ENCODE results near the gene SDCCAG8.

SDCCAG8 gene

GRCh38 chr1:243523766-243524165 is 267.9 kb downstream of the SDCCAG8 start:
- DNase-seq = no peak

DNA sequence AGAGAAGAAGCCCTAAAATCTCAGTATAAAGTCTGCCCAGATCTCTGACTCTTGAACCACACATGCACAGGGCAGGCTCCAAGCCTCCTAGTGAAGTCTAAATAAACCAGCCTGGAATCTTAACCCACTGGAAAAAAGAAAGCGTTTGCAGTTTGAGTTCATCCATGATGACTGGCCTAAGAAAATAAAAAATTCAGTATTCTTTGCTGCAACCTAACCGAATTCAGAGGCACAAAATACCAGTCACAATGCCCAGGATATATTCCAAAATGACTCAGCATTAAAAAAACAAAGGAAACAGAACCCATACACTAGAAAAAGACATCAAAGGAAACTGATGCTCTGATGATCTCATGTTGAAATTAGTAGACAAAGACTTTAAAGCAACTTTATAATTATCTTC is 269.2 kb downstream of the SDCCAG8 start:
- no peak for DNase-seq

DNA sequence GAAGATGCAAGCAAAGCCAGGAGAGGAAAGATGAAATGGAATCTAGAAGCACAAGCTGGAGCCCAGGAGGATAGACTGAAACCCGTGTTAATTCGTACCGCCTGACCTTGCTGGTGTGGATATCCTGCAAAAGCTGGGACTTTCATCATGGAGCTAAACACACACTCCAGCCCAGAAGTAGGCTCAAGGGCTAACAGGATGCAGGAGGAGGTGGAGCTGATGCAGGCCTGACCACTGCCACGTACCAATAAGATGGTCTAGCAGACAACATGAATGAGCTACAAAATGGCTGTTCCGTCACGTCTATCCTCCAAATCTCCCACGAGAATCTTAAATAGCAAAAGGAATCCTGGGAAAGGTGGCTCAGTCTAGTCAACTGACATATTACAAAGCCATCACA is 270.3 kb downstream of the SDCCAG8 start:
- DNase-seq = no peak

- DNase-seq = no peak
Observed at GRCh38 chr1:243528459-243529121, 272.7 kb downstream of the SDCCAG8 start.

- DNase-seq = no peak
Observed at GRCh38 chr1:243529512-243529911, 273.7 kb downstream of the SDCCAG8 start.

GRCh38 chr1:243535014-243535413 is 279.2 kb downstream of the SDCCAG8 start:
- DNase-seq = no peak

DNA sequence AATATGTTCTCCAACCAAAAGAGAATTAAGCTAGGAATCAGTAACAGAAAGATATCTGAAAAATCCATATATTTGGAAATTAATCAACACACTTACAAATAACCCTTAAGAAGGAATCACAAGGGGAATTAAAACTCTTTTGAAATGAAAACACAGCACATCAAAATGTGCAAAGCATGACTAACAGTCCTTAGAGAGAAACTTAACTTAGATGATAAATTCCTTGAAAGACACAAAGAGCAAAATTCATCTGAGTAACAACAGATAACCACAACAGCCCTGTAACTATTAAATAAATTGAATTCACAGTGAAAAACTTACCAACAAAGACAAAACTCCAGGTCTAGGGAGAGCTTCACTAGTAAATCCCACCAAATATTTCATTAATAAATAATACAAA is 283.8 kb downstream of the SDCCAG8 start:
- no peak for DNase-seq

GRCh38 chr1:243542739-243543415 is 287.0 kb downstream of the SDCCAG8 start:
- DNase-seq = no peak

GRCh38 chr1:243543501-243543900 is 287.7 kb downstream of the SDCCAG8 start:
- DNase-seq = no peak

- DNase-seq = no peak
Observed at GRCh38 chr1:243546457-243546856, 290.6 kb downstream of the SDCCAG8 start.

DNA sequence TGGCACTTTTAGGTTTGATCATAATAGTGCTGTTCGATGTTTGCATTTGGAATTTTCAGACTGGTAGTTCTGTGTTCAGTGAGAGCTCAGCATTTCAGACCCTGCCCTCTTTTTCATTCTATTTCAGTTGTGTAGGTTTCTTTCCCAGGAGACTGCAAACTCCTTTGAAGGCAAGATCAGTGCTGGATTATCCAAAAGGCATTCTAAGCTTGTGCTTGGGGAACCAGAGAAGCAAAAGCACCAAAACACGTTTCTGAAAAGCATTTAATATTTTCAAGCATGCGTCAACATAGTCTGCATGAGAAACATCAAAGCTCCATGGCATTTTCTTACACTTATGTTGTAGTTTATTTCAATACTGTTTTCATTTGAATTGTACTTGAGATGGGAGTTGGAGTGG is 292.1 kb downstream of the SDCCAG8 start:
- no peak for DNase-seq

DNA sequence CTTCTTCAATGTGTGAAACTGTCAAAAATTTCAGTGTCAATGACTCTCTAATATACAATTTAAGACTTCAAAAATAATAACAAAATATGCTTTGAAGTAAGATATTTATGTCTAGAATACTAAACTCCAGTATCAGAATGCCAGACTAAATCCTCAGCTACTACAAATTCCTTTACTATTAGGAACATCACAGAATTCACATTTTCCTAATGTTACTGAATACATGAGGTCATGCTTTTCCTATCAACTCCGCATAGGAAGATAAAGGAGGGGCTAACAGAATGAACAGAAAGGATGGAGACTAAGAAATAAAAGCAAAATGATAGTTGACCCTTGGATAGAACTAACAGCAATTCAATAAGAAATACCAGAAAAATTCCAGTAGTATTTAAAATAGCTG is 292.7 kb downstream of the SDCCAG8 start:
- no peak for DNase-seq

- DNase-seq = no peak
Observed at GRCh38 chr1:243549108-243549507, 293.3 kb downstream of the SDCCAG8 start.
